ENCODE results near the gene POLR1A. TPM values are rescaled to one million over a fixed set of nuclear protein-coding genes. Genes with fewer than 3 reads are reported as not detected.
"Not testable (repeated sequence)": the region's sequence is repeated elsewhere in the genome, so short reads cannot be mapped to it uniquely, and the experiment has no call there.

Gene POLR1A
- polyA plus RNA-seq, 12 donors = 15.0 to 21.0 (median 18.1) TPM; not detected in 1

DNA sequence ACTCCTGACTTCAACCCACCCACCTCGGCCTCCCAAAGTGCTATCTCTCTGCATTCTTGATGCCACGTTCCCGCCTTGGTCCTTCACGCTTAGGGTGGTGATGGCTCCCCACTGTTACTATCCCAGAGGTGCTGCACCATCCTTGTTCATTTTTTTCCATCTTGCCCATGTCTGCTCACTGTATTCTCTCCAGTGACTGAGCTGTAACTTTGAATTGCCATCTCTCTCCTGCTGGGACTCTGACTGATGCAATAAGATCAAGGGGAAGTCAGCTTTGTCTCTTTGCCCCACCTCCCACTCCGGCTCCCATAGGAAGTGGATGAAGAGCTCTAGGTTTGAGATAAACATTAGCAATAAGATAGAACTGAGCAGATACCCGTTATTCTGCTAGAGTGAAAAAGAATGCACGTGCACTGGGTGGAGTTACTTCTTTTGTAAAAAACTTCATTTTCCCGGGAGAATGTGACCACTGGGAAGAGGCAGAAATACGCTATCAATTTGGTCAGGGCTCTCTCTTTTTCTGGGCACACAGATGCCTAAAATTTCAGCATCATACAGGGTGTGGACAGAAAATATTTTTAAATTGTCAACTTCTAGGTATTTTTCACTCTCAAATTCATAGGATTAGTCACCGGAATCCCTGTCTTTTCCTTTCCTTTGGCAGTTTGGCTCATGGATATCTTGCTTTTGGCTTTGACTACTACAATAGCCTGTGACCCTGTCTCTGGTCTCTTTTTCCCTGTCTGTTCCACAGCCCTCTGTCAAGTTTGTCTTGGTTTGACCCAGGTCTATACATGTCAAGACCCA, 105.4 kb downstream of the POLR1A start:
- DNase-seq = no peak

- peak; percentile 46 for DNase-seq
Observed at GRCh38 chr2:85999061-85999831, 106.4 kb downstream of the POLR1A start.

DNA sequence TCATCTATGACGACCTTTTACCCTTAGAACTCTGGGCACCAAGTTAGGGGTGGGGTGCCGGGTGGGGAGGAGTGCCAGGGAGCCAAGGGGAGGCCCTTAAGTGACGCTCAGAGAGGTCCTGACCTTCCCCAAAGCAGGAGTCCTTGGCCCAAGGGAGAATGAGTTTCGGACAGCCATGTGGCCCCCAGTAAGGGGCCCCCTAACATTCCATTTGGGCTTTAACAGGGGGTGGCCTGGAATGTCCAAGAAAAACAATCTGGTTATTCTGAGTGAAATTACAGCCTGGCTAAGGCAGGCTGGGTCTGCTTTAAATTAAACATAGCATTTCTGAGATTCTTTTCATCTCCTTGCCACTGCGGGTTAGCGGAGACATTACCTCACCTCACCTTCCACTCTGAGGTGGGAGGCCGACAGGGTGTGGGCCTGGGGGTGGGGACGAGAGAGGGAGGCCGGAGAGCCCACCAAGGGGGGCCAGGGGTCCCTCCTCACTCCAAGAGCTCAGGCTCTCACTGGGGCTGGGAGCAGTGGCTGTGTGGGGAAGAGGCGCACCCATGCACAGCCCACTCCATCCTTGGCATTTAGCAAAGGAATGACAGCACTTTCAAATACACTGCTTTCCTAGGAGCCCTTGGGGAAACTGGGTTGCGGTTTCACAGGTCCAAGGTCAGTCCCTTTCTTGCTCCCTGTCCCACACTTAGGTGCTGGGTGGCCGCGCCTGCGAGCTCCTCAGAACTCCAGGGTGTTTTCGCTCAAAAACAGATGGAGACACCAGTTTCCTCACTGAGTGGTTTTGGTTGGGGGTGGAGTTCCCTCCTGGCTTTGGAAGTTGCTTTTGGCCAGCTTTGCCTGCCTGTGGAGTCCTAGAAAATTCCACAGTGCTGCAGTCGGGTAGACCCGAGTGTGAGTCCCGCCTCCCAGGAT, 107.4 kb downstream of the POLR1A start:
- peak; percentile 52 for DNase-seq

DNA sequence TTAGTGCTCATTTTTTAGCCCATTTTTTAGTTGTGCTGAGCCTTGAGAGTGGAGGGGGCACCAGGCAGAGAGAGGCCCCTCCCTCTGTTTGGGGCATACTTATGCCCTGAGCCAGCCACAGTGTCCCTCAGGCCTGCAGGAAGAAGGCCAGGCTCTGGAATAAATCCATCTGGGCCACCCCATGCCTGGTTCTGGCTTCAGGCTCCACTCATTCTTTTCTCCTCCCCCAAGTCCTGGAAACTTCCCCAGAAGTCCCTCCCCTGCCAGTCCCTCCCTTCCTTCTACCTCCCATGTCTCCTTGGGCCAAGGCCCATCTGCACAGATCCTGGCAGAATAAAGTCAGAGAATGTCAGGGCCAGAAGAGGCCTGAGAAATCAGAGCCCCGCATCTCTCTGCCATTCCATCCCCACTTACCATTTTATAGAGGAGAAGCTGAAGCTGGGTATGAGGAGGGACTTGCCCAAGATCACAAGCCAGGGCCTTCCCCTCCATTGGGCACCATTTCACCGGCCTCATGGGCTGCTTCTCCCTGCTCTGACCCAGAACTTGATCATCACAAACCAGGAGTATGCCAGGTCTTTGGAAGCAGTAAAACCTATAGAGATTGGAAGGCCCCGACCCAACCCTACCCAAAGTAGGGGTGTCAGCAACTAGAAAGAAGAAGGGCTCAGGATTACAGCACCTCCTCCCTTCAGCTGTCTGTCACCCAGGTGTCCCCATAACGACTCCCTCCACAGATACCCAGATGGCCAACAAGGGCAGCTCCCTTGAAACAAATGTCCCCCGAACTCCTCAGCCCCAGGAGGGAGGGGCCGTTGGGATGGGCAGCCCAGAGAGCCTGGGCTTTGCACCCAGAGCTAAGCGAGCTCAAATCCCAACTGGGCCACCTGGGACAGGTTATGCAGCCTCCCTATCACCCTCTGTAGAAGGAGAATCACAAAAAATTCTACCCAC, 108.4 kb downstream of the POLR1A start:
- DNase-seq = no peak

- no peak for DNase-seq
Observed at GRCh38 chr2:85996591-85996990, 109.1 kb downstream of the POLR1A start.

DNA sequence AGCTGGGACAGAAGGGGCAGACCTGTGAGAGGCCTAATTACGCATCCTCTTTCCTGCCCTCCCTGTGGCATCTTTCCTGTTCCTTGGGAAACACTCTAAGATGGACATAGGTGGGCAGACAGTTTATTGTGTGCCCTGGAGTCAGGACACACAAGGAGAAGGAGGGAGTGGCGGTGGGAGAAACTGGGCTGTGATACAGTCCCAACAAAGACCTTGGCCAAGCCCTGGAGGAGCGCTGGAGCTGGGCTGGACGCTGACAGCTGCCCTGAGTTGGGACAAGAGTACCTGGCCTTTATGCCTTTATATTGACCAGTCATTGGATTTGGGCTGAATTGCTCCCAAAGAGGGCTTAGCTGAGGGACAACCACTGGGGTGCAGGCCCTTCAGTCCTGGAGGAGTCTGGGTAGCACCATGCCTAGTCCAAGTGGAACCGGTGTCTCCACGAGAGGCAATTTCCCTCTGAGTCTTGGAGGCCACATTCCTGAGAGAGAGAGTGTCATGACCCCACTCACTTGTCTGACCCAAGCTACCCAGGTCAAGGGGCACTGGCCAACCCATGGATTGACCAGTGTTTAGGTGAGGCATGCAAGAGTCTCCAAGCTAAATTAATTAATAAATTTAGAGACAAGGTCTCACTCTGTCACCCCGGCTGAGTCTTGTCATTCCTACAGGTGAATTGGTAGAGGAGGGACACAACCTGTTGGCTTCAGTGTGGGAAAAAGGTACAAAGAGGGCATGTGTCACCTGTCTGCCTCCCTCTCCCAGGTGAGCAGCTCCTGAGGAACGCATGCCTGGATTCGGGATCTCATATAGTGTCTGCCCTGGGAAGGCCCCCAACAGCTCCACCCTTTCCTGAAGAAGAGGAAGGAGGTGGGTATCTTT, 109.8 kb downstream of the POLR1A start:
- DNase-seq = no peak

- DNase-seq = no peak
Observed at GRCh38 chr2:85994897-85995647, 110.6 kb downstream of the POLR1A start.

DNA sequence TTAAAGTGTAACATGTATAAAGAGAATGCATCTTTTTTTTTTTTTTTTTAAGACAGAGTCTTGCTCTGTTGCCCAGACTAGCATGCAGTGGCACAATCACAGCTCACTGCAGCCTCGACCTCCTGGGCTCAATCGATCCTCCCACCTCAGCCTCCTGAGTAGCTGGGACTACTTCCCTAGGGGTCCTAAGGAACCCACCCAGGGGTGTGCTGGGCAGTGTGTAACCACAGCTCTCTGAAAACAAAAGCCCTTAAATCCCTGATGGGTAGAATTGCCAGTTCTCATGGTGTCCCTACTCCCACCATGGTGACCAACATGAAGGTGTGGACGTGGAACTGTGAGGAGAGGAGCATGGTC, 111.3 kb downstream of the POLR1A start:
- DNase-seq = no peak

GRCh38 chr2:85992611-85993010, 113.1 kb downstream of the POLR1A start:
- no peak for DNase-seq

DNA sequence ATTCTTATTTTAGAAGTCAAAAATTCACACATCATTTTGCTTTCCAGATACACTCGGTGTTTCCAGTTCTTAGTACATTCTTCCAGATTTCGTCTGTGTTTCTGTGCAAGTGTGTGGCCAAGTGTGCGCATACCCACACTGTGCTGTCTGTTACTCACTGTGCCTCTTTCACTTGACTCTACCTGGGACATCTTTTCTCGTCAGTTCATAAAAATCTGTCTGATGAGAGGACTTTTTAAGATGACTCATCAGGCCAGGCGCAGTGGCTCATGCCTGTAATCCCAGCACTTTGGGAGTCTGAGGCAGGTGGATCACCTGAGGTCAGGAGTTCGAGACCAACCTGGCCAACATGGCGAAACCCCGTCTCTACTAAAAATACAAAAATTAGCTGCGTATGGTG, 113.6 kb downstream of the POLR1A start:
- DNase-seq = not testable (repeated sequence)

DNA sequence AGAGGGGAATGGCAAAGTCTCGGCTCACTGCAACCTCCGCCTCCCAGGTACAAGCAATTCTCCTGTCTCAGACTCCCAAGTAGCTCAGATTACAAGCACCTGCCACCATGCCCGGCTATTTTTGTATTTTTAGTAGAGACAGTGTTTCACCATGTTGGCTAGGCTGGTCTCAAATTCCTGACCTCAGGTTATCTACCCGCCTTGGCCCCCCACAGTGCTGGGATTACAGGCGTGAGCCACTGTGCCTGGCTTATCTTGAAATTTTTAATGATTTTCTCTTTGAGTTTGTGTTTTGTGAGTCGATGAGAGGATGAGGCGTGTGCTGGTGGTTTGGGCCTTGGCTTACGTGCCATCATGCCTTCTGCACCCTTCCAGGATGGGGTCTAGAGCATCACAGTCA, 115.6 kb downstream of the POLR1A start:
- no peak for DNase-seq

- DNase-seq = no peak
Observed at GRCh38 chr2:85989288-85989865, 116.3 kb downstream of the POLR1A start.

DNA sequence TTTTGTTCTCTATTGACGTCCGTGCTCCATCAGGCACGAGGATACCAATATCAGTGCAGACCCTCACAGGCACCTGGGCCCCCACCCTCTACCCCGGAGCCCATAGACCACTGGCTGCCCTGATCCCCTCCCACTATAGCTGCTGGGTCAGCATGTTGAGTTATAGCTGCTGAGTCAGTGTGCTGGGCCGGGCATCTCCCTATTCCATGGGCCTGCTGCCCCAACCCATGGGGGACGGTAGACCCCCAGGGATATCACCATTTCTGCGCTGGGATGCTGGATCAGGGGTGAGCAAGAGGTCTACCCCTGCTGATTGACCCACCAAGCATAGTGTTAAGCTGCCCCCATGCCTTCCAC, 116.8 kb downstream of the POLR1A start:
- DNase-seq = no peak

DNA sequence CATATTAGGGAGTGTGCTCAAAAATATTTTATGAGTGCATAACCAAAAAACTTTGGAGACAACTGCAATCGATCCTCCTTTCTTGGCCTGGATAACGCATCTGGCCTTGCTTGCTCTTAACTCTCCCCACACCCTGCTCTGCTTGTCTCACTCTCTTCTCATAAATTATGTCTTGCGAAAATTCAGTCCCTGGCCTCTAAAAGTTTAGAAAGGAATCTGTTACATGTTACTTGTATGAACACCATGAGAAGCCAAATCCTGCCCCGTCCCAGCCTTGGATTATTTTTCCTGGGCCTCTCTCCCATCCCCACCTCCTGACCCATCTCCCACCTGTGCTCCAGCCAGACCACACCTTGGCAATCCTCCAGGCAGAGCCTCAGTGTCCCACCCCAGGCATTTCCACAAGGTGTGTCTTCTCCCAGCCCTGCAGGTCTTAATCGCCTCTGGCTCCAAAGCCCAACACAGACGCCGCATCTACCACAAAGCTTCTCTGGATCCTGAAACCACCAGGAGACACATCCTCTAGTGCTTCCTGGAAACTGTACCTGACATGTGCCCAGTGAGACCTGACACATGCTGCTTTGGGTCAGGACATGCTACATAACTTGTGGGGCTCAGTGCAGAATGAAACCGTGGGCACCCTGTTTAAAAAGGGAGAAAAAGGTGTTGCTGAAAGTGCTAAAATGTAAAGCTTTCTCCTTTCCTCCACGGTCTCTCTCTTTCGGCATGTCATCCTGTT, 117.3 kb downstream of the POLR1A start:
- peak; percentile 81 for DNase-seq

DNA sequence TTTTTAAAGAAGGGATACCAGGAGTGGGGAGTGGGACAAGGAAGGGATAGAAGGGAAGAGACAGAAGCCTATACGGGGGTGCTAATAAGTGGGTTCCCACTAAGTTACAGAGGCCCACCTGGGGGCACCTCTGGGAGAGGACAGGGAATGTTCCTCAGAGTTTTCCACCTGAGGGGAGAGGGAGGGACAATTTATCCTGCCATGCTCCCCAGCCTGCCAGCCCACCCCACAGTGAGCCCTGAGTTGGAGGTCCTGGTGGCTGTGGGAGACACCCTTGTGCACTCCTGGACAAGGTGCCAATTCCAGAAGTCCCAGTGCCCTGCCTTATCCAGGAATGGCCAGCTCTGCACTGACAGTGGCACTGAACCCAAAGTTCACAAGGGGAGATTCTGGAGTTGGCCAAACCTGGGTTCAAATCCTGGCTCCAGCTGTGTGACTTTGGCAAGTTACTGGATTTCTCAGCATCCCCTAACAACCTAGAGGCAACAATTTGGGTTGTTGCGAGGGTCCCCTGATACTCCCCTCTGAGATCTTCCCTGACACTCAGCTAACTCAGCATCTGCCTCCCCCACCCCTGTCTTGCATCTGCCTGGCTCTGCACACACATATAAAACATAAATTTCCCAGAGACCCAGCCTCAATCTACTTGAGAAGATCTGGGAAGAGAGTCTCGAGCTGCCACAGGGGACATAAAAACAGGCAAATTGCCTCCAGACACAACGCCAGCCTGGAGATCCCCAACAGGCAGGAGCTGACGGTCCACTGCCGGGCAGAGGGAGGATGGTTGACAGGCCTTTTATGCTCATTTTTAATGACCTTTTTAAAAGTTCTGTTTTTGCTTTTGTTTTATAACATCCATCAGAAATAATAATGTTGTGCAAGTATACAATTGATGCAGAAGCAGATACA, 118.2 kb downstream of the POLR1A start:
- peak; percentile 52 for DNase-seq

- no peak for DNase-seq
Observed at GRCh38 chr2:85986121-85986520, 119.6 kb downstream of the POLR1A start.

DNA sequence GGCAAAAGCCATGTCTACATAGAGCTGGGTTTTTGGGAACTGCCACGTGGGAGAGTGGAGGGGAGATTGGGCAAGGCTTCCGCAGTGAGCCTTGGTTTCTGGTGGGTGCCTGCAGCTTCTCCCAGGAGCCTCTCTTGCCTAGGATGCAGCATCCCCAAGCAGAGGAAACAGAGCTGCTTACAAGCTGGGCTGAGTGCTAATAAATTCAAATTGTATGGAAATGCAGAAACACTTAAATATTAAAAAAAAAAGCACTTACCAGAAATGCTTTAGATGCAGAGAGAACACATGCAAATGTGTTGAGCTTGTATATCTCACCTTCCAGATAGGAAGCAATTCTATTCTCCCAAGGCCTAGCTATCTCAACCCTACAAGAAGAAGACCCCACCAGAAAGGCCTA, 120.9 kb downstream of the POLR1A start:
- DNase-seq = no peak
